ENCODE data around the gene FSIP1. TPM values are rescaled to one million over a fixed set of nuclear protein-coding genes. Genes with fewer than 3 reads are reported as not detected.
"Not testable (repeated sequence)": the region's sequence is repeated elsewhere in the genome, so short reads cannot be mapped to it uniquely, and the experiment has no call there.

Gene FSIP1
- total RNA-seq, 1 experiment from 2014 or later = 1.3 TPM

- ChIA-PET CTCF (no interaction called here), POLR2A (no interaction called here)
- H3K36me3 ChIP-seq (ENCODE audit: control insufficient read depth, insufficient read depth, low read length) = no peaks in the 10 kb centered on the region
- H3K27ac Mint-ChIP-seq (ENCODE audit: unreplicated experiment) = no peak overlapping the region
- H3K9me3 Mint-ChIP-seq (ENCODE audit: unreplicated experiment) = peaks cover 17% of the 10 kb centered on the region
- H3K27me3 ChIP-seq (replicated peaks; ENCODE audit: control insufficient read depth, insufficient read depth, low read length) = no peaks in the 10 kb centered on the region
- peaks cover 30% of the 10 kb centered on the region for H3K4me1 Mint-ChIP-seq (ENCODE audit: low read depth, unreplicated experiment)
- intact Hi-C loops (cut with micrococcal nuclease; ENCODE audit: unreplicated experiment) = no loop called here
- no peaks in the 10 kb centered on the region for H3K36me3 Mint-ChIP-seq (ENCODE audit: insufficient read depth, unreplicated experiment)
- no peaks in the 10 kb centered on the region for H3K9me3 ChIP-seq
- H3K27me3 Mint-ChIP-seq (ENCODE audit: insufficient read depth, unreplicated experiment) = no peaks in the 10 kb centered on the region
- TF ChIP-seq CTCF (IDR thresholded peaks at IDR 0.05; ENCODE audit: insufficient read depth in 1 of 2, low read depth in 1 of 2, low read length in 1 of 2, severe bottlenecking in 1 of 2, unreplicated experiment in 1 of 2) = no peak
- no TSS peak for BruUV-seq (replicated peaks)
- H3K4me1 ChIP-seq = peaks cover 11% of the 10 kb centered on the region; the same call in 1 of the 2 replicates
- H3K4me3 ChIP-seq (ENCODE audit: low read depth, low read length) = no peak overlapping the region
- DNase-seq = no peak
- H3K4me3 Mint-ChIP-seq (ENCODE audit: unreplicated experiment) = no peak overlapping the region
Observed at GRCh38 chr15:39819533-39819932, 36.9 kb upstream of the FSIP1 start.

DNA sequence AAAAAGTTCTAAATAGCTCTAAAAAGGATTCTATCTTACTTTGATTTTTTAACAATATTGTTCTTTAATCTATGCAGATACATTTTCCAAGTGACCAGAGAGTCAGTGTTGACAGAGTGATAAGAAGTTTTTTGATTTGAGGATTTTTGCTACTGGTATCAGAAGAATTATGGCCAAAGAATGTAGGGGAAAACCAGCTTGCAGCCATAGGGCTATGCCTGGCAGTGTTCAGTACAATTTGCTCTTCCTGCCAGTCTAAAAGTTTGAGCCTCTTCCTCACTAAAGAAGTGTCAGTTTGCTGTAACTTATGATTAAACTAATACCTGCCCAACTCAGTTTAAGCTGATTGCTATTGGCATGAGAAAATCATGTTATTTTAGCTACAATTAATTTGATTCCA is 35.3 kb upstream of the FSIP1 start:
- no peak for TF ChIP-seq CTCF (IDR thresholded peaks at IDR 0.05; ENCODE audit: insufficient read depth in 1 of 2, low read depth in 1 of 2, low read length in 1 of 2, severe bottlenecking in 1 of 2, unreplicated experiment in 1 of 2)
- ChIA-PET POLR2A (no interaction called here), CTCF (no interaction called here)
- no peaks in the 10 kb centered on the region for H3K9me3 ChIP-seq
- peak overlapping the region; percentile 49 for H3K27ac Mint-ChIP-seq (ENCODE audit: unreplicated experiment)
- H3K9me3 Mint-ChIP-seq (ENCODE audit: unreplicated experiment) = peaks cover under 1% of the 10 kb centered on the region
- intact Hi-C loops (cut with micrococcal nuclease; ENCODE audit: unreplicated experiment) = no loop called here
- H3K4me3 Mint-ChIP-seq (ENCODE audit: unreplicated experiment) = peak overlapping the region; percentile 63
- BruUV-seq (replicated peaks) = no TSS peak
- peaks cover 35% of the 10 kb centered on the region for H3K4me1 Mint-ChIP-seq (ENCODE audit: low read depth, unreplicated experiment)
- H3K4me1 ChIP-seq = peaks cover 18% of the 10 kb centered on the region
- DNase-seq = no peak
- H3K4me3 ChIP-seq (ENCODE audit: low read depth, low read length) = no peak overlapping the region
- no peaks in the 10 kb centered on the region for H3K27me3 ChIP-seq (replicated peaks; ENCODE audit: control insufficient read depth, insufficient read depth, low read length)
- no peaks in the 10 kb centered on the region for H3K36me3 Mint-ChIP-seq (ENCODE audit: insufficient read depth, unreplicated experiment)
- no peaks in the 10 kb centered on the region for H3K27me3 Mint-ChIP-seq (ENCODE audit: insufficient read depth, unreplicated experiment)
- H3K36me3 ChIP-seq (ENCODE audit: control insufficient read depth, insufficient read depth, low read length) = no peaks in the 10 kb centered on the region

- POLR2A ChIA-PET = no interaction called here
- Histone ChIP-seq H3K4me1 (peaks cover 19% of the 10 kb centered on the region), H3K36me3 (ENCODE audit: control insufficient read depth, insufficient read depth, low read length) (no peaks in the 10 kb centered on the region), H3K4me3 (ENCODE audit: low read depth, low read length) (no peak overlapping the region), H3K9me3 (no peaks in the 10 kb centered on the region), H3K27me3 (replicated peaks; ENCODE audit: control insufficient read depth, insufficient read depth, low read length) (no peaks in the 10 kb centered on the region)
- H3K27ac Mint-ChIP-seq (ENCODE audit: unreplicated experiment) = no peak overlapping the region
- no peak for DNase-seq
- BruUV-seq (replicated peaks) = no TSS peak
- CTCF ChIA-PET = no interaction called here
- H3K36me3 Mint-ChIP-seq (ENCODE audit: insufficient read depth, unreplicated experiment) = no peaks in the 10 kb centered on the region
- no peaks in the 10 kb centered on the region for H3K27me3 Mint-ChIP-seq (ENCODE audit: insufficient read depth, unreplicated experiment)
- no peak for TF ChIP-seq CTCF (IDR thresholded peaks at IDR 0.05; ENCODE audit: insufficient read depth in 1 of 2, low read depth in 1 of 2, low read length in 1 of 2, severe bottlenecking in 1 of 2, unreplicated experiment in 1 of 2)
- no peaks in the 10 kb centered on the region for H3K9me3 Mint-ChIP-seq (ENCODE audit: unreplicated experiment)
- H3K4me1 Mint-ChIP-seq (ENCODE audit: low read depth, unreplicated experiment) = peaks cover 23% of the 10 kb centered on the region
- intact Hi-C loops (cut with micrococcal nuclease; ENCODE audit: unreplicated experiment) = no loop called here
- no peak overlapping the region for H3K4me3 Mint-ChIP-seq (ENCODE audit: unreplicated experiment)
Observed at GRCh38 chr15:39814489-39814888, 31.8 kb upstream of the FSIP1 start.

- DNase-seq; H3K9me3 Mint-ChIP-seq (ENCODE audit: unreplicated experiment); H3K36me3 Mint-ChIP-seq (ENCODE audit: insufficient read depth, unreplicated experiment); H3K4me3 ChIP-seq (ENCODE audit: low read depth, low read length); H3K27me3 ChIP-seq (replicated peaks; ENCODE audit: control insufficient read depth, insufficient read depth, low read length); CTCF ChIA-PET; H3K36me3 ChIP-seq (ENCODE audit: control insufficient read depth, insufficient read depth, low read length); H3K4me1 ChIP-seq; BruUV-seq (replicated peaks); H3K4me3 Mint-ChIP-seq (ENCODE audit: unreplicated experiment); intact Hi-C loops (cut with micrococcal nuclease; ENCODE audit: unreplicated experiment); H3K9me3 ChIP-seq; POLR2A ChIA-PET; H3K27me3 Mint-ChIP-seq (ENCODE audit: insufficient read depth, unreplicated experiment): not testable (repeated sequence)
- Mint-ChIP-seq H3K27ac (ENCODE audit: unreplicated experiment) (peak overlapping the region; percentile 45), H3K4me1 (ENCODE audit: low read depth, unreplicated experiment) (peaks cover 25% of the 10 kb centered on the region)
Observed at GRCh38 chr15:39812651-39813050, 30.0 kb upstream of the FSIP1 start.

Measured in Caco-2 (cell line).